H1 (cell line): Measurements from ENCODE around the gene ZNF613. TPM values are rescaled to one million over a fixed set of nuclear protein-coding genes. Genes with fewer than 3 reads are reported as not detected.

Experiments
- CTCF ChIA-PET: fragments of 300-600 bp; sonication (Branson Sonifier 250); formaldehyde crosslinking; loops from one replicate; lab custom pipeline; 2021; ENCODE audit not compliant: partially characterized antibody; lab: Charles Lee
- POLR2A ChIA-PET: fragments of 300-600 bp; sonication (Branson Sonifier 250); formaldehyde crosslinking; loops from one replicate; lab custom pipeline; 2021; ENCODE audit warnings: inconsistent platforms; ENCODE audit not compliant: partially characterized antibody; lab: Charles Lee
- DNase-seq, 2 experiments: peaks; one replicate each; pipeline versions ENCODE4 v3.0.0 to v3.0.0-alpha.2; 2010 to 2022; ENCODE audit warnings: low spot score in 2 of 2, low read depth in 1 of 2, mixed read lengths in 1 of 2
- FAIRE-seq: peaks from 2 replicates; lab custom pipeline; 2011; peaks lifted over from hg19 to GRCh38; lab: Jason Lieb, UNC
- H2AFZ ChIP-seq: 2 replicates; pipeline ENCODE4 v1.8.1; 2012; ENCODE audit warnings: low read length, inconsistent platforms
- H2AK5ac ChIP-seq: 2 replicates; pipeline ENCODE4 v1.6.1; 2013; ENCODE audit warnings: low read depth, low read length
- H2BK120ac ChIP-seq: replicated peaks from 2 replicates; pipeline ENCODE3; 2013; ENCODE audit warnings: low read depth, low read length, inconsistent platforms
- H2BK12ac ChIP-seq: 2 replicates; pipeline ENCODE4 v1.6.1; 2013; ENCODE audit warnings: low read depth, low read length
- H2BK15ac ChIP-seq: 2 replicates; pipeline ENCODE4 v1.6.1; 2013; ENCODE audit warnings: low read length
- H2BK20ac ChIP-seq: 2 replicates; pipeline ENCODE4 v1.6.1; 2013; ENCODE audit warnings: low read length
- H2BK5ac ChIP-seq: 2 replicates; pipeline ENCODE4 v1.6.1; 2013; ENCODE audit warnings: low read depth, low read length
- H3K14ac ChIP-seq: 2 replicates; pipeline ENCODE4 v1.6.1; 2013; ENCODE audit warnings: inconsistent platforms; ENCODE audit not compliant: insufficient read length
- H3K18ac ChIP-seq: 2 replicates; pipeline ENCODE4 v1.6.1; 2013; ENCODE audit warnings: low read length; ENCODE audit errors: extremely low read depth
- H3K23ac ChIP-seq: 2 replicates; pipeline ENCODE4 v1.6.1; 2013; ENCODE audit warnings: inconsistent platforms; ENCODE audit not compliant: insufficient read length
- H3K23me2 ChIP-seq: 2 replicates; pipeline ENCODE4 v1.6.1; 2013; ENCODE audit warnings: low read depth, low read length
- H3K27ac ChIP-seq: 2 replicates; pipeline ENCODE4 v1.6.1; 2011; ENCODE audit warnings: low read depth, low read length, inconsistent platforms
- H3K27me3 ChIP-seq, 4 experiments: replicated peaks in 1 of 4; 1 replicate in 1 of 4; 2 replicates in 3 of 4; pipeline versions ENCODE4 v1.6.1 to v1.8.1; 2011 to 2013; ENCODE audit warnings: low read length in 3 of 4, mild to moderate bottlenecking in 3 of 4, inconsistent platforms in 2 of 4, mixed read lengths in 2 of 4, moderate library complexity in 1 of 4; ENCODE audit not compliant: control insufficient read depth in 3 of 4, insufficient read depth in 3 of 4; ENCODE audit errors: extremely low read depth in 1 of 4
- H3K36me3 ChIP-seq, 4 experiments: 2 replicates each; pipeline versions ENCODE4 v1.6.1 to v1.8.1; 2011 to 2013; ENCODE audit warnings: mild to moderate bottlenecking in 4 of 4, low read length in 3 of 4, moderate library complexity in 2 of 4, control low read depth in 1 of 4, inconsistent platforms in 1 of 4; ENCODE audit not compliant: insufficient read depth in 4 of 4, control insufficient read depth in 2 of 4
- H3K4ac ChIP-seq: replicated peaks from 2 replicates; pipeline ENCODE3; 2013; ENCODE audit warnings: low read length, low read depth, mixed read lengths, inconsistent platforms; ENCODE audit not compliant: insufficient read length
- H3K4me1 ChIP-seq, 4 experiments: replicated peaks in 1 of 4; 1 replicate in 1 of 4; 2 replicates in 3 of 4; pipeline versions ENCODE4 v1.6.1 to v1.8.1; 2011 to 2013; ENCODE audit warnings: low read length in 3 of 4, inconsistent platforms in 2 of 4, mixed read lengths in 1 of 4; ENCODE audit not compliant: insufficient read depth in 4 of 4, control insufficient read depth in 3 of 4
- H3K4me2 ChIP-seq, 2 experiments: 2 replicates each; pipeline versions ENCODE4 v1.6.1 to v1.8.1; 2011 to 2013; ENCODE audit warnings: low read depth in 2 of 2, low read length in 2 of 2, control low read depth in 1 of 2, inconsistent platforms in 1 of 2, mild to moderate bottlenecking in 1 of 2; ENCODE audit not compliant: insufficient read depth in 1 of 2
- H3K4me3 ChIP-seq, 4 experiments: fragments of 200-600, 300-600 bp in 1 of 4; sonication (generic), shearing (Covaris generic), sonication (Bioruptor Twin) in 1 of 4; 2 replicates each; pipeline versions ENCODE4 v1.5.1 to v1.8.1; 2011 to 2016; ENCODE audit warnings: low read length in 4 of 4, low read depth in 3 of 4, control low read depth in 2 of 4, inconsistent platforms in 2 of 4, mild to moderate bottlenecking in 2 of 4, mixed read lengths in 1 of 4, moderate library complexity in 1 of 4; ENCODE audit not compliant: insufficient read depth in 2 of 4; ENCODE audit errors: extremely low read depth in 1 of 4
- H3K56ac ChIP-seq: replicated peaks from 2 replicates; pipeline ENCODE3; 2013; ENCODE audit warnings: low read depth, mild to moderate bottlenecking, mixed read lengths, low read length, inconsistent platforms; ENCODE audit not compliant: insufficient read length
- H3K79me1 ChIP-seq: 2 replicates; pipeline ENCODE4 v1.6.1; 2013; ENCODE audit warnings: low read depth, low read length, control low read depth
- H3K79me2 ChIP-seq, 2 experiments: 2 replicates each; pipeline versions ENCODE4 v1.6.1 to v1.8.1; 2012 to 2013; ENCODE audit warnings: low read length in 2 of 2, mild to moderate bottlenecking in 2 of 2, inconsistent platforms in 1 of 2; ENCODE audit not compliant: insufficient read depth in 2 of 2, control insufficient read depth in 1 of 2
- H3K9ac ChIP-seq, 4 experiments: replicated peaks in 1 of 4; 1 replicate in 1 of 4; 2 replicates in 3 of 4; pipeline versions ENCODE4 v1.6.1 to v1.8.1; 2011 to 2013; ENCODE audit warnings: low read depth in 3 of 4, low read length in 3 of 4, control low read depth in 2 of 4, mild to moderate bottlenecking in 2 of 4, moderate library complexity in 2 of 4, inconsistent platforms in 1 of 4; ENCODE audit errors: extremely low read depth in 1 of 4
- H3K9me3 ChIP-seq, 2 experiments: 2 replicates each; pipeline versions ENCODE4 v1.6.1 to v1.8.1; 2012 to 2013; ENCODE audit warnings: mild to moderate bottlenecking in 2 of 2, moderate library complexity in 2 of 2, control low read depth in 1 of 2, inconsistent platforms in 1 of 2, low read depth in 1 of 2, low read length in 1 of 2, mixed read lengths in 1 of 2; ENCODE audit not compliant: insufficient read depth in 2 of 2
- H4K20me1 ChIP-seq, 2 experiments: replicated peaks in 1 of 2; 2 replicates each; pipeline versions ENCODE3 to v1.8.1; 2011 to 2013; ENCODE audit warnings: inconsistent platforms in 2 of 2, low read length in 2 of 2, mild to moderate bottlenecking in 1 of 2; ENCODE audit not compliant: insufficient read depth in 2 of 2, control insufficient read depth in 1 of 2
- H4K5ac ChIP-seq: 2 replicates; pipeline ENCODE4 v1.6.1; 2013; ENCODE audit warnings: low read length, low read depth, mixed read lengths, inconsistent platforms; ENCODE audit not compliant: insufficient read length
- H4K8ac ChIP-seq: 2 replicates; pipeline ENCODE4 v1.8.0; 2013; ENCODE audit warnings: mild to moderate bottlenecking, moderate library complexity, low read length, inconsistent platforms; ENCODE audit not compliant: insufficient read depth; ENCODE audit errors: extremely low read depth
- H4K91ac ChIP-seq: replicated peaks from 2 replicates; pipeline ENCODE3; 2013; ENCODE audit warnings: low read length, mixed read lengths, inconsistent platforms; ENCODE audit not compliant: insufficient read length
- CBX5 ChIP-seq: fragments of 300-800, 300-1000 bp; sonication (generic); IDR thresholded peaks from 2 replicates; pipeline ENCODE4 v1.7.1; 2016; ENCODE audit warnings: antibody characterized with exemption, low read length, low read depth
- CTBP2 ChIP-seq: IDR thresholded peaks from 2 replicates; pipeline ENCODE4 v1.7.0; 2011; ENCODE audit warnings: borderline replicate concordance, mild to moderate bottlenecking, moderate library complexity, mixed read lengths, low read length; ENCODE audit not compliant: insufficient read depth, insufficient read length
- ZNF274 ChIP-seq: IDR thresholded peaks from 2 replicates; pipeline ENCODE4 v1.7.0; 2012; ENCODE audit warnings: low read length, borderline replicate concordance; ENCODE audit errors: extremely low read depth
- WGBS, 2 experiments: shearing (Covaris generic) in 1 of 2; methylation state at CpG; one replicate each; pipeline versions ENCODE4 v1.1.6 to v1.1.7; 2013 to 2015; ENCODE audit warnings: low lambda C conversion rate in 2 of 2, mixed read lengths in 2 of 2, inconsistent platforms in 1 of 2, low coverage in 1 of 2, missing lambda C conversion rate in 1 of 2; ENCODE audit not compliant: insufficient replicate concordance in 2 of 2, insufficient coverage in 1 of 2, insufficient read length in 1 of 2; ENCODE audit errors: extremely low coverage in 1 of 2, missing lambda C conversion rate in 1 of 2; 5-methylcytosine and 5-hydroxymethylcytosine counted together
- polyA plus RNA-seq, 7 experiments: library from polyadenylated mRNA; depleted of rRNA in 3 of 7; stranded (reverse) in 5 of 7; unstranded in 2 of 7; fragments of >200 nt in 5 of 7; fragments of 200-250 nt in 2 of 7; gene quantifications; 1 replicate in 5 of 7; 2 replicates in 1 of 7; 4 replicates in 1 of 7; pipeline versions ENCODE4 v1.2.1 to v1.2.3, GENCODE V29; 2011 to 2013; ENCODE audit warnings: missing spikeins in 2 of 7, mixed read lengths in 2 of 7
- total RNA-seq: library from RNA; stranded (reverse); fragmentation: NEBNext Ultra II Directional; extraction: Animal tissue kit (Norgen Biotek cat#: 25700); gene quantifications from 2 replicates; pipeline ENCODE4 v1.2.1, GENCODE V29; 2021

ZNF613 gene
- total and polyA plus RNA-seq, 2 of the 8 experiments (the other 6 are each of a cell fraction or from before 2014, with no cell fraction given), result 4.7 to 14.2 TPM

GRCh38 chr19:51994048-51994644, 66.9 kb downstream of the ZNF613 start:
- H2BK15ac ChIP-seq, result no peak overlapping the region
- H3K36me3 ChIP-seq, result peaks cover 11 to 66% (median 38%) of the 10 kb centered on the region in 4 experiments; a peak in 7 of 8 replicates
- H2BK20ac ChIP-seq, result no peak overlapping the region
- no peak overlapping the region for H3K4ac ChIP-seq
- H3K9me3 ChIP-seq, result peaks cover 57 to 68% of the 10 kb centered on the region in 2 experiments
- CTCF ChIA-PET, result interaction anchor here (1.8 kb wide), 1 partner anchor 15 kb away, joined by 3 read pairs; no protein-coding TSS in a partner anchor
- no peaks in the 10 kb centered on the region for H3K79me1 ChIP-seq
- H3K79me2 ChIP-seq, result no peaks in the 10 kb centered on the region
- no peak overlapping the region for H3K4me2 ChIP-seq
- H4K91ac ChIP-seq, result no peak overlapping the region
- H3K27me3 ChIP-seq, result peaks cover 0 to 1% (median 0%) of the 10 kb centered on the region in 4 experiments; a peak in 3 of 7 replicates
- POLR2A ChIA-PET, result no interaction called here
- no peak overlapping the region for H3K23ac ChIP-seq
- H3K9ac ChIP-seq, result no peak overlapping the region
- FAIRE-seq (no peak), DNase-seq (no peak)
- no peak overlapping the region for H3K18ac ChIP-seq
- H2BK12ac ChIP-seq, result no peak overlapping the region
- H2BK5ac ChIP-seq, result no peak overlapping the region
- H3K56ac ChIP-seq, result no peak overlapping the region
- peak overlapping the region in 1 of 4 experiments; percentile 21; a peak in 1 of 8 replicates for H3K4me3 ChIP-seq
- H3K14ac ChIP-seq, result no peak overlapping the region
- no peak overlapping the region for H3K27ac ChIP-seq
- H3K4me1 ChIP-seq, result no peaks in the 10 kb centered on the region
- H2AFZ ChIP-seq, result no peak overlapping the region
- H2AK5ac ChIP-seq, result no peak overlapping the region
- WGBS, 2 experiments, result 92% methylated on average over 2 of the region's 2 CpGs; no CpG with 5 or more reads in 1 of the 2 experiments
- TF ChIP-seq CTBP2 (no peak), CBX5 (peak; percentile 91; the same call in 1 of the 2 replicates), ZNF274 (peak; percentile 91)
- no peaks in the 10 kb centered on the region for H4K20me1 ChIP-seq
- H3K23me2 ChIP-seq, result no peaks in the 10 kb centered on the region
- no peak overlapping the region for H4K5ac ChIP-seq
- H4K8ac ChIP-seq, result no peak overlapping the region
- H2BK120ac ChIP-seq, result no peak overlapping the region
